ENCODE data around the gene PPM1N. TPM values are rescaled to one million over a fixed set of nuclear protein-coding genes. Genes with fewer than 3 reads are reported as not detected.
A peak's percentile ranks its signal among the peaks of the same experiment; 100 is the strongest.

PPM1N gene
- total and polyA plus RNA-seq, 2 donors (not counting 1 experiment from before 2014, with no cell fraction given), result 2.3 to 2.8 TPM

GRCh38 chr19:45464274-45464673 lies 34.0 kb upstream of the PPM1N start:
- H2AFZ ChIP-seq (ENCODE audit: low read length), result no peak overlapping the region
- no peaks in the 10 kb centered on the region for H3K9me3 ChIP-seq (ENCODE audit: control insufficient read depth, insufficient read depth, low read depth, low read length)
- TF ChIP-seq EZH2 (IDR thresholded peaks at IDR 0.05; ENCODE audit: low read length, missing control alignments) (no peak), CTCF (conservative IDR thresholded peaks at IDR 0.05 in 1 of 2, IDR thresholded peaks at IDR 0.05 in 1 of 2; ENCODE audit: low read depth in 1 of 2, low read length in 2 of 2) (no peak)
- H3K4me3 ChIP-seq (replicated peaks in 1 of 4; ENCODE audit: control extremely low read depth in 1 of 4, insufficient read depth in 1 of 4, low read depth in 3 of 4, low read length in 4 of 4), result no peak overlapping the region
- H3K79me2 ChIP-seq (ENCODE audit: control insufficient read depth, insufficient read depth, low read length), result peaks cover 5% of the 10 kb centered on the region
- peaks cover 3% of the 10 kb centered on the region for H3K4me1 ChIP-seq (ENCODE audit: control insufficient read depth, extremely low read depth, insufficient read depth, low read length)
- H3K9ac ChIP-seq (ENCODE audit: insufficient read depth, low read length), result no peak overlapping the region
- no peaks in the 10 kb centered on the region for H3K36me3 ChIP-seq (ENCODE audit: control insufficient read depth, insufficient read depth, low read length)
- H3K27me3 ChIP-seq (ENCODE audit: control insufficient read depth, insufficient read depth, low read length), result no peaks in the 10 kb centered on the region
- no peaks in the 10 kb centered on the region for H4K20me1 ChIP-seq (ENCODE audit: control insufficient read depth, extremely low read depth, insufficient read depth, low read length)
- no peak overlapping the region for H3K27ac ChIP-seq (ENCODE audit: insufficient read depth, low read length)
- no peak for DNase-seq (ENCODE audit: low read depth in 2 of 2)
- H3K4me2 ChIP-seq (ENCODE audit: extremely low read depth, insufficient read depth, low read length), result no peak overlapping the region

GRCh38 chr19:45464852-45465441 lies 33.3 kb upstream of the PPM1N start:
- no peaks in the 10 kb centered on the region for H3K9me3 ChIP-seq (ENCODE audit: control insufficient read depth, insufficient read depth, low read depth, low read length)
- no peak overlapping the region for H3K9ac ChIP-seq (ENCODE audit: insufficient read depth, low read length)
- no peaks in the 10 kb centered on the region for H3K27me3 ChIP-seq (ENCODE audit: control insufficient read depth, insufficient read depth, low read length)
- no peak overlapping the region for H3K4me3 ChIP-seq (replicated peaks in 1 of 4; ENCODE audit: control extremely low read depth in 1 of 4, insufficient read depth in 1 of 4, low read depth in 3 of 4, low read length in 4 of 4)
- H4K20me1 ChIP-seq (ENCODE audit: control insufficient read depth, extremely low read depth, insufficient read depth, low read length), result no peaks in the 10 kb centered on the region
- DNase-seq (ENCODE audit: low read depth in 2 of 2), result no peak
- H3K4me2 ChIP-seq (ENCODE audit: extremely low read depth, insufficient read depth, low read length), result no peak overlapping the region
- peaks cover 10% of the 10 kb centered on the region for H3K79me2 ChIP-seq (ENCODE audit: control insufficient read depth, insufficient read depth, low read length)
- H3K36me3 ChIP-seq (ENCODE audit: control insufficient read depth, insufficient read depth, low read length), result no peaks in the 10 kb centered on the region
- H2AFZ ChIP-seq (ENCODE audit: low read length), result no peak overlapping the region
- H3K27ac ChIP-seq (ENCODE audit: insufficient read depth, low read length), result no peak overlapping the region
- H3K4me1 ChIP-seq (ENCODE audit: control insufficient read depth, extremely low read depth, insufficient read depth, low read length), result peaks cover 3% of the 10 kb centered on the region
- TF ChIP-seq EZH2 (IDR thresholded peaks at IDR 0.05; ENCODE audit: low read length, missing control alignments) (no peak), CTCF (conservative IDR thresholded peaks at IDR 0.05 in 1 of 2, IDR thresholded peaks at IDR 0.05 in 1 of 2; ENCODE audit: low read depth in 1 of 2, low read length in 2 of 2) (no peak)

GRCh38 chr19:45467115-45467455 lies 31.2 kb upstream of the PPM1N start:
- Histone ChIP-seq H3K4me2 (ENCODE audit: extremely low read depth, insufficient read depth, low read length) (peak overlapping the region; percentile 95), H3K9ac (ENCODE audit: insufficient read depth, low read length) (peak overlapping the region; percentile 93), H3K9me3 (ENCODE audit: control insufficient read depth, insufficient read depth, low read depth, low read length) (no peaks in the 10 kb centered on the region), H3K79me2 (ENCODE audit: control insufficient read depth, insufficient read depth, low read length) (peaks cover 26% of the 10 kb centered on the region), H3K36me3 (ENCODE audit: control insufficient read depth, insufficient read depth, low read length) (no peaks in the 10 kb centered on the region), H3K4me1 (ENCODE audit: control insufficient read depth, extremely low read depth, insufficient read depth, low read length) (peaks cover 3% of the 10 kb centered on the region), H2AFZ (ENCODE audit: low read length) (peak overlapping the region; percentile 68), H3K4me3 (replicated peaks in 1 of 4; ENCODE audit: control extremely low read depth in 1 of 4, insufficient read depth in 1 of 4, low read depth in 3 of 4, low read length in 4 of 4) (peak overlapping the region; percentile 54 to 90 (median 72)), H4K20me1 (ENCODE audit: control insufficient read depth, extremely low read depth, insufficient read depth, low read length) (no peaks in the 10 kb centered on the region), H3K27ac (ENCODE audit: insufficient read depth, low read length) (peak overlapping the region; percentile 95), H3K27me3 (ENCODE audit: control insufficient read depth, insufficient read depth, low read length) (no peaks in the 10 kb centered on the region)
- no peak for DNase-seq (ENCODE audit: low read depth in 2 of 2)
- TF ChIP-seq EZH2 (IDR thresholded peaks at IDR 0.05; ENCODE audit: low read length, missing control alignments) (no peak), CTCF (conservative IDR thresholded peaks at IDR 0.05 in 1 of 2, IDR thresholded peaks at IDR 0.05 in 1 of 2; ENCODE audit: low read depth in 1 of 2, low read length in 2 of 2) (no peak)
